ENCODE results near the gene DIPK1A.
"Not testable (repeated sequence)": the region's sequence is repeated elsewhere in the genome, so short reads cannot be mapped to it uniquely, and the experiment has no call there.

DIPK1A gene

DNA sequence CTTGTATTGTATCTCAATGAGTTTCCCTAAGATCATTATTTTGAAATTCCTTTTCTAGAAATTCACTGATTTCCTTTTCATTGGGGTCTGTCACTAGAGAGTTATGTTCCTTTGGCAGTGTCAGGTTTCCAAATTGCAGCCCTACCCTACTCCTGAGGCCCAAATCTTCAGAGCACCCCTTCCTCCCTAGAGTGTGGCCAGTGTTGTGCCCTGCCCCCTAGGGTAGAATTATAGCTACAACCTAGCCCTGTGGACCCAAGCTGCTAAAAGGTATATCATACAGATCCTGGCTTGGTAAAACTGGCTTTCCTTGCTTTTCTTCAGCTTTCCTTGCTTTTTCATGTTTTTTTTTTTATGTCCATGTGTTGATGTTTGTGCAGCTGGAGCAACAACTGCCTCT is 60.7 kb downstream of the DIPK1A start:
- TF ChIP-seq, protein P1, sequence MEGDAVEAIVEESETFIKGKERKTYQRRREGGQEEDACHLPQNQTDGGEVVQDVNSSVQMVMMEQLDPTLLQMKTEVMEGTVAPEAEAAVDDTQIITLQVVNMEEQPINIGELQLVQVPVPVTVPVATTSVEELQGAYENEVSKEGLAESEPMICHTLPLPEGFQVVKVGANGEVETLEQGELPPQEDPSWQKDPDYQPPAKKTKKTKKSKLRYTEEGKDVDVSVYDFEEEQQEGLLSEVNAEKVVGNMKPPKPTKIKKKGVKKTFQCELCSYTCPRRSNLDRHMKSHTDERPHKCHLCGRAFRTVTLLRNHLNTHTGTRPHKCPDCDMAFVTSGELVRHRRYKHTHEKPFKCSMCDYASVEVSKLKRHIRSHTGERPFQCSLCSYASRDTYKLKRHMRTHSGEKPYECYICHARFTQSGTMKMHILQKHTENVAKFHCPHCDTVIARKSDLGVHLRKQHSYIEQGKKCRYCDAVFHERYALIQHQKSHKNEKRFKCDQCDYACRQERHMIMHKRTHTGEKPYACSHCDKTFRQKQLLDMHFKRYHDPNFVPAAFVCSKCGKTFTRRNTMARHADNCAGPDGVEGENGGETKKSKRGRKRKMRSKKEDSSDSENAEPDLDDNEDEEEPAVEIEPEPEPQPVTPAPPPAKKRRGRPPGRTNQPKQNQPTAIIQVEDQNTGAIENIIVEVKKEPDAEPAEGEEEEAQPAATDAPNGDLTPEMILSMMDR (IDR thresholded peaks at IDR 0.05; ENCODE audit: low read depth, low read length) = no peak
- no peak overlapping the region for H3K4me3 ChIP-seq (ENCODE audit: low read depth, low read length)

DNA sequence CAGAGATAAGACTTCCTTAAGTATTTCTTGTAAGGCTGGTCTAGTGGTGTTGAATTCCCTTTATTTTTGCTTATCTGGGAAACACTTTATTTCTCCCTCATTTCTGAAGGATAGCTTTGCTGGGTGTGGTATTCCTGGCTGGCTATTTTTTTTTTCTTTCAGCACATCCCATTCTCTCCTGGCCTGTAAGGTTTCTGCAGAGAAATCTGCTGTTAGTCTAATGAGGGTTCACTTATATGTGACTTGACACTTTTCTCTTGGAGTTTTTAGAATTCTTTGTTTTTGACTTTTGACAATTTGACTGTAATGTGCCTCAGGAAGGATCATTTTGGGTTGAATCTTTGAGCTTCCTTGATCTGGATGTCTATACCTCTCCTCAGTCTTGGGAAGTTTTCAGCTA is 61.5 kb downstream of the DIPK1A start:
- H3K4me3 ChIP-seq (ENCODE audit: low read depth, low read length) = no peak overlapping the region
- TF ChIP-seq, protein P1 (IDR thresholded peaks at IDR 0.05; ENCODE audit: low read depth, low read length) = no peak

DNA sequence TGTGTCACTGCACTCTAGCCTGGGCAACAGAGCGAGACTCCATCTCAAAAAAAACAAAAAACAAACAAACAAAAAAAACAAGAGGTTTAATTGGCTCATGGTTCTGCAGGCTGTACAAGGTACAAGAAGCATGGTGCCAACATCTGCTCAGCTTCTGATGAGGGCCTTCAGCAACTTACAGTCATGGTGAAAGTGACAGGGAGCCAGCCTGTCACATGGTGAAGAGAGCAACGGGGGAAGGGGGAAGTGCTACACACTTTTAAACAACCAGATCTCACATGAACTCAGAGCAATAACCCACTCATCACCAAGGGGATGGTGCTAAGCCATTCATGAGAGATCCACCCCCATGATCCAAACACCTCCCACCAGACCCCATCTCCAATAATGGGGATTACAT is 63.2 kb downstream of the DIPK1A start:
- not testable (repeated sequence) for H3K4me3 ChIP-seq (ENCODE audit: low read depth, low read length)

DNA sequence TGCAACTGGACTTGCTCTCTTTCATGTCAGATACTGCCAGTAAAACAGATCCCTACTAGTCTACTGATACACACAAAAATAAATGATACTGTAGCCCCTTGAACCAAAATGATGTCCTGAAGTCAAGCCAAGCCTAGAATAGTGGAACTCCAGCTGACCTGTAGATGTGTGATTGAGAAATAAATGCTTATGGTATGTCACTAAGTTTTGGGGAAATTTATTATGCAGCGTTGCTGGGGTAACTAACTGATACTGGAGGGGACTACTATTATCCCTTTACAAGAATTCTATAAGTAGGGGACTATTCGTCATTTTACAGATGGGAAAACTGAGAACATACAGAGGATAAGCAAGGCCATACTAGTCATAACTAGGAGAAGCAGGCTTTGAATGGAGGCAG is 73.8 kb downstream of the DIPK1A start:
- H3K4me3 ChIP-seq (ENCODE audit: low read depth, low read length) = no peak overlapping the region
- TF ChIP-seq, protein P1 (IDR thresholded peaks at IDR 0.05; ENCODE audit: low read depth, low read length) = no peak

DNA sequence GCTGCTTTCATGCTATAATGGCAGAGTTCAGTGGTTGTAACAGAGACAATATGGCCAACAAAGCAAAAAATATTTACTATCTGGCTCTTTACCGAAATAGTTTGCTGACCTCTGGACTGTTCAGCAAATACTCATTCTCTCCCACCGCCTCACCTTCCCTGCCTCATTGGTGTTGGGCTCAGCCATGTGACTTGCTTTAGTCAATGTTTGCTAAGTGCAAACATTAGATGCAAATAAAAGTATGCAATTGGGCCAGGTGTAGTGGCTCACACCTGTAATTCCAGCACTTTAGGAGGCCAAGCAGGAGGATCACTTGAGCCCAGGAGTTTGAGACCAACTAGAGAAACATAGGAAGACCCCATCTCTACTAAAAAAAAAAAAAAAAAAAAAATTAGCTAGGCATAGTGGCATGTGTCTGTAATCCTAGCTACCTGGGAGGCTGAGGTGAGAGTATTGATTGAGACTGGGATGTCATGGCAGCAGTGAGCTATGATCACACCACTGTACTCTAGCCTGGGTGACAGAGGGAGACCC is 74.3 kb downstream of the DIPK1A start:
- H3K4me3 ChIP-seq (ENCODE audit: low read depth, low read length) = no peak overlapping the region
- TF ChIP-seq, protein P1 (IDR thresholded peaks at IDR 0.05; ENCODE audit: low read depth, low read length) = no peak

DNA sequence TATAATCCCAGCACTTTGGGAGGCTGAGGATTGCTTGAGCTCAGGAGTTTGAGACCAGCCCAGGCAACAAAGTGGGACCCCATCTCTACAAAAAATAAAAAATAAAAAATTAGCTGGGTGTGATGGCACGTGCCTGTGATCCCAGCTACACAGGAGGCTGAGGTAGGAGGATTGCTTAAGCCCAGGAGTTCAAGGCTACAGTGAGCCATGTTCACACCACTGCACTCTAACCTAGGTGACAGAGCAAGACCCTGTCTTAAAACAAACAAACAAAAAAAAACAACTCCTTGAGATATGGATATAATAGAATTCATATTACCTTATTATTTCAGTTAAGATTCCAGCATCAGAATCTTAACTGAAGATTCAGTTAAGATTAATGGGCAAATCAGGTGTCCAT is 77.1 kb downstream of the DIPK1A start:
- TF ChIP-seq, protein P1 (IDR thresholded peaks at IDR 0.05; ENCODE audit: low read depth, low read length) = no peak
- no peak overlapping the region for H3K4me3 ChIP-seq (ENCODE audit: low read depth, low read length)

DNA sequence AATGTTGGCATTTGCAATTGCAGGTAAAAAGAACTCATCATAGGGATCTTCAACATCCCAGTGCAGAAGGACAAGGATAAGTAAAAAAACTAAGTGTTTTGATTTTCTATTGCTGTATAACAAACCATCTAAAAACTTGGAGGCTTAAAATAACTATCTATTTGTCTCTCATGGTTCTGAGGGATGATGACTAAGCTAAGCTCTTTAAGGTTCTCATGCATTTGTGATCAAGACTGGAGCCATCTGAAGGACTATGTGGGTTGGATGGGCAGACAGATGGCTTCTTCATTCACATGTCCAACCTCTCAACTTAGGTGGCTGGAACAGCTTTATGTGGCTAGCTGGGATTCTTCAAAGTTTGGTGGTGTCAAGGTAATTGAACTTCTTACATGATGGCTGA is 78.0 kb downstream of the DIPK1A start:
- H3K4me3 ChIP-seq (ENCODE audit: low read depth, low read length) = no peak overlapping the region
- TF ChIP-seq, protein P1 (IDR thresholded peaks at IDR 0.05; ENCODE audit: low read depth, low read length) = no peak

DNA sequence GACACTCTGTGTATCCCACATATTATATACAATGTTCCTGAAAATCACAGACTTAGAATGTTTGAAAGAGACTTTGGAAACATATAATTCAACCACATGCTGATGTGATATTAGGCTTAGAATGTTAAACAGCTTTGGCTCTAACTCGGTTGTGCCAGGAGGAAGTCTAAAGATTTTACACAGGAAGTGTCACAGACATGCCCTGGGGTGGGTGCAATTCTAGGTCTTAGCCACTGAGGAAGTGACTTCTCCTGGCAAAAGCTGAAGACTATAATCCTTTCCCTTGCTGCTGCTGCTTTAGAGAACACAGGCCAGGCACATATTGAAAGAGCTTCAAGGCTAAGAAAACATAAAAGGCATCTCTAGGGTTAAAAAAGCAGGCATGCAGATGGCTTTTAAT is 78.4 kb downstream of the DIPK1A start:
- H3K4me3 ChIP-seq (ENCODE audit: low read depth, low read length) = no peak overlapping the region
- TF ChIP-seq, protein P1 (IDR thresholded peaks at IDR 0.05; ENCODE audit: low read depth, low read length) = no peak
